Mucosa of descending colon (tissue), 3 donors: Measurements from ENCODE around the gene SLC37A1. TPM values are rescaled to one million over a fixed set of nuclear protein-coding genes. Genes with fewer than 3 reads are reported as not detected.
A peak's percentile ranks its signal among the peaks of the same experiment; 100 is the strongest.

ENCODE experiments used
- ATAC-seq: fragments of 200-7000 bp; cut with Tn5 transposase; one replicate; pipeline ENCODE4 v1.9.1; 2020; ENCODE audit warnings: mild to moderate bottlenecking, moderate library complexity
- DNase-seq, 3 donors: peaks; one replicate each; pipeline ENCODE4 v3.0.0-alpha.2; 2020
- H3K36me3 ChIP-seq: fragments of 200-600 bp; one replicate; pipeline ENCODE4 v1.8.0; 2021; ENCODE audit warnings: low read depth, mild to moderate bottlenecking
- H3K4me1 ChIP-seq: fragments of 200-600 bp; one replicate; pipeline ENCODE4 v1.8.0; 2021; ENCODE audit warnings: low read depth, mild to moderate bottlenecking
- H3K4me3 ChIP-seq: fragments of 200-600 bp; one replicate; pipeline ENCODE4 v1.8.0; 2021; ENCODE audit warnings: mild to moderate bottlenecking
- H3K9me3 ChIP-seq: fragments of 200-600 bp; one replicate; pipeline ENCODE4 v1.8.0; 2021; ENCODE audit warnings: mild to moderate bottlenecking
- intact Hi-C, 2 donors: fragments of 100-400 bp; cut with DNase I in 1 of 2; cut with micrococcal nuclease in 1 of 2; formaldehyde crosslinking; loops; one replicate each; pipeline versions ENCODE4 v1.11.0 to v1.11.1; 2022; cut with DNase I, micrococcal nuclease
- total RNA-seq, 3 donors: library from RNA; stranded (reverse); fragmentation: NEBNext Ultra II Directional in 2 of 3; extraction: Animal tissue kit (Norgen Biotek cat#: 25700) in 2 of 3; gene quantifications; one replicate each; pipeline versions ENCODE4 v1.2.1 to v1.2.4, GENCODE V29; 2021 to 2023
- TF ChIP-seq, protein P1 (sequence below): fragments of 200-600 bp; IDR thresholded peaks from one replicate; pipeline ENCODE4 v1.8.0; 2022; ENCODE audit warnings: antibody characterized with exemption, mild to moderate bottlenecking
- donor health status: DM: no; HTN: no; CAD: no; lungs with moderate emphysema.
- donor health status: DM: no; HTN: no; CAD: no.
- donor health status: DM: no; HTN: yes; CAD: no.

The SLC37A1 gene
- total RNA-seq, 3 donors from 2014 or later: 52.3 to 179 (median 92.3) TPM

DNA sequence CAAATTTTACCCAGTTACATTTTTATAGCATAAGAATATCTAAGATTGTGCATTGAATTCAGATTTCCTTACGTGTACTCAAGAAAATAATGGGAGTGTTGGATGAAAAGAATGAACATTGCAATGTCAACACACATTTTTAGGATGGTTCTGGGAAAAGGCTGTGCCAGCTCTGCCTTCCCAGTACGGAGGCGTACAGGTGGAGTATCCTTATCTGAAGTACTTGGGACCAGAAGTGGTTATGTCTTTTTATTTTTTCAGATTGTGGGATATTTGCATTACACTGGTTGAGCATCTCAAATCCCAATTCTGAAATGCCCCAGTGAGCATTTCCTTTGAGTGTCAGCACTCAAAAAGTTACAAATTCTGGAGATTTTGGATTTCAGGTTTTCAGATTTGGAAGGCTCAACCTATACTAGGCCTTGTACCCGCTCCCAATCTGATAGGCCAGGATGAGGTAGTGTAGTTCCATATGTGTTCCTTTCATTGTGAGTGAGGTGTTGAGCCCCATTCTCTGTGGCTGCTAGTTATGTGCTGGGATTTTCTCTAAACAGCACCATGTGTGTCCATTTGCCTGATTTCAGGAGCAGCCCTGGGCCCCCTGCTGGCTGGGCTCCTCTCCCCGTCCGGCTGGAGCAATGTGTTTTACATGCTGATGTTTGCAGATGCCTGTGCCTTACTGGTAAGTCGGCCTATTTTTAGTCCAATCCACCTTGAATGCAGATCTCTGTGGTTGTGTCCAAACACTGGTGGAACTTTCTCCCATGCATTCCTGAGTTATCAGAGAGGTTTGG is 60.8 kb downstream of the SLC37A1 start:
- peaks cover 4% of the 10 kb centered on the region for H3K9me3 ChIP-seq
- no peak overlapping the region for H3K4me3 ChIP-seq
- no peaks in the 10 kb centered on the region for H3K36me3 ChIP-seq
- DNase-seq: peak in 1 of 3 donors; percentile 23
- ATAC-seq: no peak
- TF ChIP-seq, protein P1, sequence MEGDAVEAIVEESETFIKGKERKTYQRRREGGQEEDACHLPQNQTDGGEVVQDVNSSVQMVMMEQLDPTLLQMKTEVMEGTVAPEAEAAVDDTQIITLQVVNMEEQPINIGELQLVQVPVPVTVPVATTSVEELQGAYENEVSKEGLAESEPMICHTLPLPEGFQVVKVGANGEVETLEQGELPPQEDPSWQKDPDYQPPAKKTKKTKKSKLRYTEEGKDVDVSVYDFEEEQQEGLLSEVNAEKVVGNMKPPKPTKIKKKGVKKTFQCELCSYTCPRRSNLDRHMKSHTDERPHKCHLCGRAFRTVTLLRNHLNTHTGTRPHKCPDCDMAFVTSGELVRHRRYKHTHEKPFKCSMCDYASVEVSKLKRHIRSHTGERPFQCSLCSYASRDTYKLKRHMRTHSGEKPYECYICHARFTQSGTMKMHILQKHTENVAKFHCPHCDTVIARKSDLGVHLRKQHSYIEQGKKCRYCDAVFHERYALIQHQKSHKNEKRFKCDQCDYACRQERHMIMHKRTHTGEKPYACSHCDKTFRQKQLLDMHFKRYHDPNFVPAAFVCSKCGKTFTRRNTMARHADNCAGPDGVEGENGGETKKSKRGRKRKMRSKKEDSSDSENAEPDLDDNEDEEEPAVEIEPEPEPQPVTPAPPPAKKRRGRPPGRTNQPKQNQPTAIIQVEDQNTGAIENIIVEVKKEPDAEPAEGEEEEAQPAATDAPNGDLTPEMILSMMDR: no peak
- no peaks in the 10 kb centered on the region for H3K4me1 ChIP-seq
- intact Hi-C loops: no loop called here

DNA sequence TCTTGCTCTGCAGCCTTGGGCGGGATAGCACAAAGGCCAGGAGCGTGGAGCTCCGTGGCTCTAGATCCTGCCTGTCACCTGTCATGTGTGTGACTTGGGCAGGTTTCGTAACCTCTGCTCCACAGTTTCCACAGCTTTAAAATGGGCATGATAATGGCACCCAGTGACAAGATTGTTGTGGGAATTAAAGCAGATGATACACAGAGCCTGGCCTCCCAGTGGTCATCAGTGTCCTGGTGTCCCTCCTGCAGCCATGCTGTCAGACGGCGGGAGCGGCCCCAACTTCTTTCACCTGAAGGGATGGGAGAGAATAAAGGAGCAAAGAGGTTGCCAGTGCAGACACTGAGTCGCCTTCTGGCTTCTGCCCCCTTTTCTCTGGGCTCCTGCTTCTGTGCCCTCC is 61.5 kb downstream of the SLC37A1 start:
- TF ChIP-seq, protein P1: no peak
- no peaks in the 10 kb centered on the region for H3K36me3 ChIP-seq
- H3K4me3 ChIP-seq: no peak overlapping the region
- intact Hi-C loops: no loop called here
- H3K9me3 ChIP-seq: peaks cover 4% of the 10 kb centered on the region
- DNase-seq (peak in 1 of 3 donors; percentile 9), ATAC-seq (no peak)
- no peaks in the 10 kb centered on the region for H3K4me1 ChIP-seq

DNA sequence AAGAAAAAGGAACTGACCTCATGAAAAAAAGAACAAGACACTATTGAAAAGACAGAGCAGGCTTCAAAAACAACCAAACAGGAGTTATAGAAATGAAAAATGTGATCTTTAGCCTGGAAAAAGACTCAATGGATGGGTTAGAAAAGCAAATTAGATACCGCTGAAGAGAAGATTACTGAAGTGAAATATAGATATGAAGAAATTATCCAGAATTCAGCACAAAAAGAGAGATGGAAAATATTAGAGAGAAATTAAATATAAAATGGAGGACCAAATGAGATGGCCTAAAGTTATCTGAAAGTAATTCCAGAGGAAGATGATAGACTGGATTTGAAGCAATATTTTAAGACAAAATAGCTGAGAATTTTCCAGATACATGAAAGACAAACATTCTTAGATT is 63.0 kb downstream of the SLC37A1 start:
- H3K4me1 ChIP-seq: no peaks in the 10 kb centered on the region
- DNase-seq (no peak), ATAC-seq (no peak)
- H3K9me3 ChIP-seq: peaks cover 4% of the 10 kb centered on the region
- intact Hi-C loops: no loop called here
- TF ChIP-seq, protein P1: no peak
- no peaks in the 10 kb centered on the region for H3K36me3 ChIP-seq
- no peak overlapping the region for H3K4me3 ChIP-seq

DNA sequence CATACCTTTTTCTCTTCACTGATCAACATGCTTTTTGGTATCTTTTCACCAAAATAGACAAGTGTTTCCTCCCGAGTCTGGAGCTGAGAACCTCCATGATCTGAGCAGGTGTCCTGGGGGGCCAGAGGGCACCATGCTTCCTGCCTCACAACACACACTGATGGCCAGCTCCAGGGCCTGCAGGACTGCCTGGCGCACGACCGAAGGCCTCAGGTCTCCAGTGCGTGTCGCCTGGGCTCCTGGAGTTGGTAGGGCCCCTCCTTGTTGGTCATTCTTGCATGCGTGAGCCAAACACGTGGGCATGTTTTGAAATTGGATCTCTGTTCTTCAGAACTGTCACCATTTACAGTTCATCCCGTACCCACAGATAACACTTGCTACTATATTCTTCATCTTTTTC is 64.4 kb downstream of the SLC37A1 start:
- TF ChIP-seq, protein P1: no peak
- Histone ChIP-seq H3K4me3 (no peak overlapping the region), H3K36me3 (no peaks in the 10 kb centered on the region), H3K9me3 (peaks cover 4% of the 10 kb centered on the region), H3K4me1 (no peaks in the 10 kb centered on the region)
- no peak for ATAC-seq
- intact Hi-C loops: no loop called here
- DNase-seq: peak in 1 of 3 donors; percentile 7

DNA sequence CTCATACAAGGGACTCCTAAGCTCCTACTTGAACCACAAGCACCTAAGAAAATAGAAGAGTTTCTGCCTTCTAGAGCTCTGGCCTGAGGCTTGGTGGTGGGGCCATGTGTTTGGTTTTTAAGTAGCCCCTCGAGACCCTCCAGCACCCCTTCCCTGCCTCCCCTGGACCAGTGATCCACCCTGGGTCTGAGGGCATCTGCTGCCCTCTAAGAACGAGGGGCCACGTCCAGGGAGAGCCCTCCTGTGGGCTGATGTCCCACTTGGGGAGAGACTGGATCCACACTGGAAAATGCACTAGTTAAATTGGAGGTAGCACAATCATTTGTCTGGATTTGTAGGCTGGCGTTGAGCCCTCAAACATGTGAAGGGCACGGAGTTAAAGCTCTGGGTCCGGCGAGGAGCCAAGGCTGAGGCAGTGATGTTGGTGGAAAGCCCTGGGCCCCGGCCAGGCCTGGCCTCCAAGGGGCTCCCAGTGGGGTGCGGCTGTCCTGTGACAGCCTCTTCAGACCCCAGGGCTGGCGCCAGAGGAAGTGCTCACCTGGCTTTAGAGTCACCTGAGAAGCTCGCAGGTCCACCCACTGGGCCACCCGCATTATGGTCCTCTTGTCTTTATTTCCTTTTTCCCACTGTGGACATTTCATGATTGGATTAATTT is 65.2 kb downstream of the SLC37A1 start:
- no peak for ATAC-seq
- no peaks in the 10 kb centered on the region for H3K36me3 ChIP-seq
- H3K4me1 ChIP-seq: no peaks in the 10 kb centered on the region
- TF ChIP-seq, protein P1: no peak
- peak in 1 of 3 donors; percentile 14 for DNase-seq
- H3K9me3 ChIP-seq: peaks cover 4% of the 10 kb centered on the region
- intact Hi-C loops: no loop called here
- H3K4me3 ChIP-seq: no peak overlapping the region
